ENCODE measurements around the gene TMEM100. TPM values are rescaled to one million over a fixed set of nuclear protein-coding genes. Genes with fewer than 3 reads are reported as not detected.
"Not testable (repeated sequence)": the region's sequence is repeated elsewhere in the genome, so short reads cannot be mapped to it uniquely, and the experiment has no call there.

The TMEM100 gene
- total and polyA plus RNA-seq, 4 donors, result 22.0 to 63.7 (median 47.0) TPM

GRCh38 chr17:55676274-55676673 lies 46.4 kb downstream of the TMEM100 start:
- no CpG with 5 or more reads among the region's 1 CpG for WGBS (ENCODE audit: insufficient coverage)
- no peaks in the 10 kb centered on the region for H3K27me3 ChIP-seq (ENCODE audit: control insufficient read depth, insufficient read depth, low read length)
- H3K9me3 ChIP-seq (ENCODE audit: control insufficient read depth, insufficient read depth, low read length), result no peaks in the 10 kb centered on the region
- no peak overlapping the region for H3K27ac ChIP-seq (ENCODE audit: low read depth, low read length)
- H3K36me3 ChIP-seq (ENCODE audit: control insufficient read depth, insufficient read depth, low read length), result no peaks in the 10 kb centered on the region
- H3K4me3 ChIP-seq (ENCODE audit: low read depth, low read length), result no peak overlapping the region
- peaks cover 5% of the 10 kb centered on the region for H3K4me1 ChIP-seq (ENCODE audit: control insufficient read depth, insufficient read depth, low read length)
- no peak for DNase-seq (ENCODE audit: low read depth in 4 of 6, low spot score in 6 of 6)

- 65% methylated on average over 2 of the region's 3 CpGs for WGBS (ENCODE audit: insufficient coverage)
- no peak overlapping the region for H3K27ac ChIP-seq (ENCODE audit: low read depth, low read length)
- DNase-seq (ENCODE audit: low read depth in 4 of 6, low spot score in 6 of 6), result no peak
Measured at GRCh38 chr17:55673743-55674506, 48.7 kb downstream of the TMEM100 start.

GRCh38 chr17:55672585-55673501 lies 49.8 kb downstream of the TMEM100 start:
- Histone ChIP-seq H3K27ac (ENCODE audit: low read depth, low read length) (no peak overlapping the region), H3K27me3 (ENCODE audit: control insufficient read depth, insufficient read depth, low read length) (no peaks in the 10 kb centered on the region), H3K9me3 (ENCODE audit: control insufficient read depth, insufficient read depth, low read length) (no peaks in the 10 kb centered on the region), H3K36me3 (ENCODE audit: control insufficient read depth, insufficient read depth, low read length) (no peaks in the 10 kb centered on the region), H3K4me3 (ENCODE audit: low read depth, low read length) (no peak overlapping the region), H3K4me1 (ENCODE audit: control insufficient read depth, insufficient read depth, low read length) (peaks cover 13% of the 10 kb centered on the region)
- WGBS (ENCODE audit: insufficient coverage), result 76% methylated on average over 2 of the region's 3 CpGs
- no peak for DNase-seq (ENCODE audit: low read depth in 4 of 6, low spot score in 6 of 6)

More at GRCh38 chr17:55673743-55674506, 48.7 kb downstream of the TMEM100 start:
- Histone ChIP-seq H3K4me1 (ENCODE audit: control insufficient read depth, insufficient read depth, low read length) (peaks cover 5% of the 10 kb centered on the region), H3K4me3 (ENCODE audit: low read depth, low read length) (no peak overlapping the region), H3K36me3 (ENCODE audit: control insufficient read depth, insufficient read depth, low read length) (no peaks in the 10 kb centered on the region), H3K9me3 (ENCODE audit: control insufficient read depth, insufficient read depth, low read length) (no peaks in the 10 kb centered on the region), H3K27me3 (ENCODE audit: control insufficient read depth, insufficient read depth, low read length) (no peaks in the 10 kb centered on the region)

- H3K4me3 ChIP-seq (ENCODE audit: low read depth, low read length); H3K27ac ChIP-seq (ENCODE audit: low read depth, low read length); DNase-seq (ENCODE audit: low read depth in 4 of 6, low spot score in 6 of 6); H3K9me3 ChIP-seq (ENCODE audit: control insufficient read depth, insufficient read depth, low read length); H3K36me3 ChIP-seq (ENCODE audit: control insufficient read depth, insufficient read depth, low read length); H3K27me3 ChIP-seq (ENCODE audit: control insufficient read depth, insufficient read depth, low read length): not testable (repeated sequence)
- peaks cover 13% of the 10 kb centered on the region for H3K4me1 ChIP-seq (ENCODE audit: control insufficient read depth, insufficient read depth, low read length)
Measured at GRCh38 chr17:55672010-55672409, 50.7 kb downstream of the TMEM100 start.

Other genes with a start within 250 kb of the TMEM100 start
- gene SMIM36, start 211.4 kb downstream of the TMEM100 start, total RNA-seq, result not detected
- gene SMIM36, start 211.4 kb downstream of the TMEM100 start, polyA plus RNA-seq (ENCODE audit: insufficient read length in 2 of 2), result under 1 TPM in 1 of 2 donors, not detected in 1; 0.18 TPM
- 10 to 100 TPM; 11.0 to 20.3 TPM for gene PCTP, start 28.2 kb upstream of the TMEM100 start, total RNA-seq
- 10 to 100 TPM; 11.1 to 13.3 TPM for gene PCTP, start 28.2 kb upstream of the TMEM100 start, polyA plus RNA-seq (ENCODE audit: insufficient read length in 2 of 2)